Stimulated activated CD4-positive, alpha-beta T cell treated with anti-CD3 and anti-CD28 coated beads, TNF-alpha, amount 100 ng/mL, for 48 hours (primary cell): ENCODE measurements around the gene LHX4.
A peak's percentile ranks its signal among the peaks of the same experiment; 100 is the strongest.

Source experiments
- DNase-seq, 3 donors: peaks; one replicate each; pipeline ENCODE4 v3.0.0-alpha.2; 2020; ENCODE audit warnings: low read depth in 3 of 3

Gene LHX4

DNA sequence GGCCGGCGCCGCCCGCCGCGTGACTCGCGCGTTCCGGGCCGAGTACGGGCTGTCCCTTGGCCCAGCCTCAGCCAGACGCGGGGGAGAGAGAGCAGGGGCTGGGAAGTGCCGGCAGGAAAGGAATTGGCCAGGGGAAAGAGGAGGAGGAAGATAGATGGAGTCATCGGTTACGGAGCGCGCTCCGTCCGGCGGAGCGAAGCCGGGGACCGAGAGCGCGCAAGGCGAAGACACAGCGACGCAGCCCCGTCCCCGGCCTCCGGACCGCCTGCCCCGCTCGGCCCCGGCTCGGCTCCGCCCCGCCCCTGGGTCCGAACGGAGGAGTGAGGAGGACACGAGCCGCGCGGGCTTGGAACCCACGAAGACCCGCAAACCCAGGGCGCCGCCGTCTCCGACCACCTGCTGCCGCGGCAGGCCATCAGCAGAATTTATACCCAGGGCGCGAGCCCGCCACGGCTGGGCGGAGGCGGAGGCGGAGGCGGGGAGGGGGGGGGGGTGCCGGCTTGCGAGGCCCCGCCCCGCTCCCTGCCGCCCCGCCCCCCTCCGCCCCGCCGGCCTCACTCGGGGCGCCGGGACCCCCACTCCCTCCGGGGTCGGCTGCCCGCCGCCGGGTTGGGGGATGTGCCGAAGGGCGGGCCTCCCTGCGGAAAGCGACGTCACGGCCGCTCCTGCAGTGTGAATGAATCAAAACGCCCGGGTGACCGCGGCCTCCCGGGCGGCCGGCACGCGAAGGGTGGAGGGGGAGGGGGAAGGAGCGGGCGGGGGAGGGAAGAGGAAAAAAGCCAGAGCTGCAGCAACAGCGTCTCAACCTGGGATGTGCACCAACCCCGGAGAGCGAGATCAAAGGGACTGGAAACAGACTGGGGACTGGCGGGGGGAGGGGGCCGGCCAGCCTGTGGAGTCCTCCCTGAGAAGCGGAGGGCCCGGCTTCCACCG, at the start of gene LHX4:
Gene LHX4, plus strand, starts transcription at position 782 of the 933 bp plus-strand sequence. CDS start 266 bp downstream, outside the sequence.
- DNase-seq = no peak

DNA sequence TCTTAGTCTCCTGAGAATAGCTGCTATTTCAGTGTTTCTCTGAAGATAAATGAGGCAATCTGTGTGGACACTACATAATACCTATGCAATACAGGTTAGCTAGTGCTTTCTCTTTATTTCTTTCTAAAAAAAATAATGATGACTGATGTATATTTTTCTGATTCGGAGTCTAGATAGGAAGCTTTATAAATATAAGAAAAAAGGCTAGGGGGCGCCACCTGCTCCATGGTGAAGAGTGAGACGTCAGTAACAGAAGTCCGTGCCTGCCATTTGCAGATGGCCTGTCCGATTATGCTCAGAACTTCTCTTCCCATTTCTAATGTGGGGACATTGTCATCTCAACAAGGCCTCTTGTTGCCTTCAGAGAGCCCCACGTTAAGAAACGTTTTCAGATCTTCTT, 49.0 kb upstream of the LHX4 start:
- peak in 1 of 3 donors; percentile 23 for DNase-seq

DNA sequence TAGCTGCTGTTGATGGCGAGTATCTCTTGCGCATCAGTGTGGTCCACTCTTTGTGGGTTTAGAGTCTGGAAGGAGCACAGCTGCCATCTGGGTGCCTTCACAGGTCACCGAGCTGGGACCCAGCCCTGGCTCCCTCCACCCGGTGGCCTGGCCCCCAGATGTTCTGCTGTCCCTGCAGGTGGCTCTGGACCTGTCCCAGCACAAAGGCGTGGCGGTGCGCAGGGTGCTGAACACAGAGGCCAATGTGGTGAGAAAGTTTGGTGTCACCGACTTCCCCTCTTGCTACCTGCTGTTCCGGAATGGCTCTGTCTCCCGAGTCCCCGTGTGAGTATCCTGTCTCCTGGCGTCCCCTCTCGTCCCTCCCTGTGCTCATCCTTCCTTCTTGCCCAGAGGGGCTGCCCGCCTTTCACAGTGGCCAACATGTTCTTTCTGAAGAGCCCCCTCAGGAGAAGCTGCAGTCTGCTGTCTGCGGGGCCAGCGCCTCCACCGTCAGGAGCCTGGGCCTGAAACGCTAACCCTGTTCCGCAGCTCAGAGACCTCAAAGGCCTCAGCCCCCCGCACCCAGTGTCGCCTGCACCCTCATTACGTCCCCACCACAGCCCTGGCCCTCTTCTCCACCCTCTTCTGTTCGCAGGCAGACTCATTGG, 47.9 kb upstream of the LHX4 start:
- DNase-seq = no peak

DNA sequence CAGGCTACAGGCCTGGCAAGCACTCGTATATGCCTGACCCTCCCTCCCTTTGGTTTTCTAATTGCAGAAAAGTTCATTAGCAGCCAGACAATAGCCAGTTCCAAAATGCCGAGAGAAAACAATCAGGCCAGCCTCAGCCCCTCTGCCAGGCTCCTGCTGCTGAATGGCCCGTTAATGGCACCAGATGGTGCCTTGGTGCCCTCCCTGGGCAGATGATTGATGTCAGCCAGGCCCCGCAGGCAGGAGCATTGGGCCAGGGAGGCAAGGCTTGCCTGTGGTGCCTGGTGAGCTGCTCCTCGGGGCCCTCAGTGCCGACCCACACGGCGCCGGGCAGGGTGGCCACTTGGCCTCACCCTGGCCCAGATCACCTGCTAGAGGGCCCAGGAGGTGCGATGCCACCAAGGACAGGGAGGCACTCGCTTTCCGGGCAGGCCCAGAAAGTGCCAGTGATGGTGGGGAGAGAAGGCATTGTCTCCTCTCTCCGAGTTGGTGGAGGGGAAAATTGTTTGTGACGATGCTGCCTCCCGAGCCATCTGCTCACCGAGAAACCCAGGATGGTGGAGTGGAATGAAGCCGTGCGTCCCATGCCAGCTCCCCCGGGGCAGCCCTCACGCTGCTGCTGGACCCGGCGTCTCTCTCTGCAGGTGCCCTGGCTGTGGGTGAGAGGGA, 47.3 kb upstream of the LHX4 start:
- no peak for DNase-seq

DNA sequence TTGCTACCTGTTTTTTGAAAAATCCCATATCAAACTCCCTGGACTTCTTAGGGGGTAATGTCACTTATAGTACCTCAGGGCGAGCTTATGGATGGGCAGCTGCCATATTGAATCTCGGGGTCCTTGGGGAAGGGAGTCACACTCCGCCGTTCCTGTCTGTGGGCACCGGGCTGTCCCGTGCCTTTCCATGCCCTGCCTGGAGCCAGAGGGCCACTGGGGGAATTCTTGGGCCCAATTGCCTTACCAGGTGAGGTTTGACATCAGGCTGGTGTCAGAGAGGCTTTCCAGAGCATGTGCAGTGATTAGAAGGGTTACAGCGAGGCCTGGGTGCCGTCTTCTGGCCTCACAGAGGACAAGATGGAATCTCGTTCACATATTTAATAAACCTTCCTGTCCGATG, 46.6 kb upstream of the LHX4 start:
- no peak for DNase-seq

DNA sequence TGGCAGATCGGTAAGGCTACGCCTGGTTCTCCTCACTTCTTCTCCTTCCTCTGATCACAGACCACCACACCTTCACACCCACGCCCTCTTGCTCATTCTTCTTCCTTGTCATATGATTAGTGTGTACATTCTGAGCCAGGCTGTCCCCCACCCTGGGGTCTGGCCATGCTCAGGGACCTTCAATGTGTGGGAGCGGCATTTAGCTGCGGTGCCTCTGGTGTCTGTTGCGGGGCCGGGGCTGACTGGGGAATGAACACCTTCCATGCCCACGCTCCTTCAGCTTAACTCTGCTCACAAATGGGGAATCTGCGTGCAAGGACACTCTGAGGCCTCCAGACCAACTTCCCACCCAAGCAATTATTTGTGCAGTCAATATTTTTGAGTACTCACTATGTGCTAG, 46.0 kb upstream of the LHX4 start:
- DNase-seq = no peak

DNA sequence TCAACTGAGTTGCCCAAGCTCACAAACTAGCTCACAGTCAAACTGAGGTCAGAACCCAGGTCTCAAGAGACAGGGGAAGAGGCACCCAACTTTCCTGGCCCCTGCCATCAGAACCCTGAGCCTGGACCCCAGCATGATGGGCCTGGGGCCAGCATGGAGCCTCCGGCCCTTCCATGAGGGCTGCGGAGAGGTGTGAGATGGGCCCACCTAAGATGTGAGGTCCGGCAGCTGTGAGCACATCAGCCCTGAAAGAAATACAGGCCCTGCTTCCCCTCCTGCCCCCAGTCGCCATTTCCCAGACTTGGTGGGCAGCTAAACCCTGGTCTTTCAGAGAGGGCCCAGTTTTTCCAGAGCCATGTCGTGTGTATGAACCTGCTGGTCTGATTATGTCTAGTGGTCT, 44.8 kb upstream of the LHX4 start:
- DNase-seq = no peak

DNA sequence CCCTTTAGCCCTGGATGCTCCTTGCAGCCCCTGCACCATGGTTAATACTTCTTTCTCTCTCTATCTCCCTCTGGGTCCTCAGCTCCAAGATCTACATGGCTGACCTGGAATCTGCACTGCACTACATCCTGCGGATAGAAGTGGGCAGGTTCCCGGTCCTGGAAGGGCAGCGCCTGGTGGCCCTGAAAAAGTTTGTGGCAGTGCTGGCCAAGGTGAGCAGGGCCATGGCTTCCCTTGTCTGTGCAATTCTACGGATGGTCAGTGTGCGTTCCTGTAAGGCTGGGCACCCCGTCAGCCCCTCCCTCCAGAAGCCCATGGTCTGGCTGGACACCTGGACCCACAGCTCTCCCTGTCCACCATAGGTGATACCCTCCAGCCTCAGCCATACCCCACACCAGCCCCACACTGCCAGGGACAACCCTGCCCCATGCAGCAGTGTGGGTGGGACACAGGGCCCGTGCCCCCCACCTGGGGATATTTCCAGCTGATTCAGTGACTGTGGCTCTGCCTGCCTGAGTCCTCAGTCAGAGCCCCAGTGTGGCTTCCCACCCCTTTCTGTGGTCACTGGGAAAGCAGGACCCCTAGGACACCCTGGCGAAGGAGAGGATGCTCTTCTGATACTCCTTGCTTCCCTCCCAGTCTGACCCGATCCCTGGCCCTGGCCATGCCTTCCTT, 44.0 kb upstream of the LHX4 start:
- DNase-seq = no peak

DNA sequence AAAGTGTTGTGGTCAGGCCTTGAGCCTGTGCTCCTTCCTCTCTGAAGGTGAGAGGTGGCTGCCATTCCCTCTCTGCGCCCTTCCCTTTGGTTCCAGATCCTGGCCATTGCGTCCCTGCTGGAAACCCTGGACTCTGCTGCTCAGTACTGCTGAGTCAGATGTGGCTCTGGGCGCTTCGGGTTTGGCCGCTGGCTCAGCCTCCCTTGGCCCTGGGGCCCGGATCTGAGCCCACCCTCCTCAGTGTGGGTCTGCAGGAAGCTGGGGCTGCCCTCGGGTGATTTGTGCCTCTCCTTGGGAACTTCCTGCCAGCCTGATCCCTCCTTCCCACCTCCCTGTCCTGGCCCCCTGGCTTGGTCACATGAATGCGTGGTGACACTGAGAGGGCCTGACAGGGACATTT, 43.2 kb upstream of the LHX4 start:
- no peak for DNase-seq

DNA sequence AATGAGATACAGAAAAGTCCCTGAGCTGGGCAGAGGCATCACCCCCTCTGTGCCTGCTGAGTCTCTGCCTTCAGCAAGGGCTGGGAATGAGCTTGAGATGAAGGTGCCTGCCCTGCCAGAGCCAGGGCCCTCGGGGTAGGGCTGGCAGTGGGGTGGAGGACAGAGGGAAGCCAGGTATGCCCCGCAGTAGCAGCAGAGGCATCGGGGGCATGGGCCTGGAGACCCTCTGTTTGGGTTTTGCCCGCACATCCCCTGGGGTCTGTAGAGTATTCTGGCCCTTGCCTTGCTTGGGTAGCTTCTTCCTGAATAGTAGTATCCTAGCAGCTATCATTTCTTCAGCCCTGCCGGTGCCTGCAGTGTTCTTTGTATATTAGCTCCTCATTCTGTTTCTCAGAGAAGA, 42.4 kb upstream of the LHX4 start:
- no peak for DNase-seq

DNA sequence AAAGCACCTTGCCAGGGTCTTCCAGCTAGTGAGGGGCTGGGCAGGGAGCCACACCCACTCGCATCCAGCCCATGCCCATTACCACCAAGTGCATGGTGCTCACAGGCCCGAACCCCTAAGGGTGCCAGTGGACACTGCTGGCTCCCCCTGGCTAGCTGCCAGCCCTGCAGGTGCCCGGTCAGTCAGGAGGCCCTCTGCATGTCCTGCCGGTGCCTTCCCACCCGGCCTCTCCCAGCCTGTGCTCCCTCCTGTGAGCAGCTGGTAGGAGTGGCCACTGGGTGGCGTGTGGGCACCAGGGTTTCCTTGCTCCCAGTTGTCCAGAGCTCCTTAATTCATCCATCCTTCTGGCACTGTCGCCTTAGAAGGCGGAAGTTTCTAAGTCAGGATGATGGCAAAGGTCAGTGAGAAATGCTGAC, 42.0 kb upstream of the LHX4 start:
- no peak for DNase-seq

DNA sequence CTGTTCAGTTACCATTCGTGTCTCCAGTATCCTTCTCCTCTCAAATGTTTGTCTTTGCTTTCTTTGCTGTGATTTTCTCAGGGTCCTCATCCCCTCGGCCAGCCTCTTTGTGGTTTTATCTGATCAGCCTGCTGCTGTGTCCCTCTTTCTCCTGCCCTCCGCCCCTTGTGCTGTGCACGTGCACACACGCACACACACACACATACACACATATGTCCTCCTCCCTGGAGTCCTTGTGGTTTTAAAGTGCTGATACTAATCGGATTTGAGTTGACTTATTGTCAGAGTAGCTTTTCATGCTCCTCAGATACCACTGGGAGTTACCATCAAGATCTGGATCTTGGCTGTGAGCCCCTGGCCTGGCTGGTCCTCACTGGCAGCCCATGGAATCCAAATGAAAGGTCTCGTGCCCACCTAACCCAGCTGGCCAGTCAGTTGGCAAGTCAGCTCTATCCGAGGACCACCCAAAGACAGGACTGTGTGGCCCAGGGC, 41.3 kb upstream of the LHX4 start:
- DNase-seq = no peak

DNA sequence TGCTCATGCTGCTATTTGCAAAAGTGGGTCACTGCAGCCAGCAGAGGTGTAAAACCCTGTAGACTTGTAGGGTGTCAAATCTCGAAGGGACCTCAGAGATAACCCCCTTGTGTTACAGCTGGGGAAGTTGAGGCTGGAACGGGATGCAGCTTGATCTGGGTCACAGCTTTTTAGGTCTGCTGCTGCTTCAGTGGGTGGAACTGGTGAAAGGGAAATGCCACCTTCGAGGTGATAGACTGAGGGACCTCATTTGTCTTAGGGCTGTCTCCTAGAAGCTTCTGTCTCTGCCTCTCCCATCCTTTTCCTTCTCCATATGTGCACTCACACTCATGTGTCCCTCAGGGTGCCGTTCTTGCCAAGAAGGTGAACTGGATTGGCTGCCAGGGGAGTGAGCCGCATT, 40.0 kb upstream of the LHX4 start:
- DNase-seq = no peak

DNA sequence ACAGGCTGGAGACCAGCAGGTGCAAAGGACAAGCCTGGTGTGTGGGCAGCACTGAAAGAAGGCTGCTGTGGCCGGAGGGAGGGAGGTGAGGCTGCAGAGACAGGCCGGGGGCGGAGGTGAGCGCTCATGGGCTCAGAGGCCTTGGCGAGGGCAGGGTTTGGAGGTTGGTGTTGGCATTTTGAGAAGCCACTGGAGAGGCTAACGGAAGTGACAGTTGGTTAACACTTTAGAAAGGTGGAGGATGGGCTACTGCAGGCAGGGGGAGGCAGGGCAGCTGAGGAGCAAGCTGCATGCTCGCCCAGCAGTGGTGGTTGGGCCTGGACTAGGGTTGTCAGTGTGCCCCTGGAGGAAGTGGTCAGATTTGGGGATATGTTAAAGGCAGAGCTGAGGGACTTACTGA, 37.9 kb upstream of the LHX4 start:
- no peak for DNase-seq

DNA sequence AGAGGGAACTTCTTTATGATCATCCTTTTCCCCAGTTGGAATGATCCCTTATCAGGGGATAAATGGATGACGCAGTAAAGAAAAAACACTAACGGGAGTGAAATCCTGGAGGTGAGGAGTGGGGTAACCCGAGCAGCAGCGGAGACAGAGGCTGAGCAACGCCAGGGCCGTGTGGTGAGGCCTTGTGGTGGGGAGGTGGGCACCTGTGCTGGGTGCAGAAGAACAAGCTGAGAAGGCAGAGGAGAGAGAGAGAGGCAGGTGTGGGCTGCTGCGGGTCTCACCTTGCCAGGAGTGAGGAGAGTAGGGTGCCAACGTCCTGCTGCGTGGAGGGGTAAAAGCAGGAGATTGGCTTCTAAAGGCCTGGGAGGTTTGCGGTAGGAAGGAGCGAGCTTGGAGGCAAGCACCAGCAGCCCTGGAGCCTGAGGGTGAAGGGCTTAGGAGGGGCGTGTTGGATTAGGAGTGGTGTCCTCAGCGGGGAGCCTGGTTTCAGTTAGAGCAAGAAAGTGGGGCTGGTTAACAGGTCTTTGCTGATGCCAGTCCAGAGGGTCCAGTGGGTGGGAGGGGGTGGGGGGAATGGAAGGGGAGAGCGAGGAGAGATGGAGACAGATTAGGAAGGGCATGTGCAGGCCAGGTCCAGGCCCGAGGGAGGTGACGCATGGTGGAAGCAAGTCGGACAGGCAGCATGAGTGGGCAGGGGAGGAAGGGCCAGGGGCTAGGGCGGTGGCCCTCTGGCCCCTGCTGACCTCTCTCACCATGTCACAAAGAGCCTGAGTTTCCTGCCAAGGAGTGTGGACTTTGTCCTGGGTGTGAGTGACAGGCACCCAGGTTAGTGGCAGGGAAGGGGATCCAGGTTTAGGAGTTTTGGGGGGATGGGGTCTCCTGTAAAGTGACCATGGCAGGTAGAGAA, 36.7 kb upstream of the LHX4 start:
- DNase-seq = no peak

DNA sequence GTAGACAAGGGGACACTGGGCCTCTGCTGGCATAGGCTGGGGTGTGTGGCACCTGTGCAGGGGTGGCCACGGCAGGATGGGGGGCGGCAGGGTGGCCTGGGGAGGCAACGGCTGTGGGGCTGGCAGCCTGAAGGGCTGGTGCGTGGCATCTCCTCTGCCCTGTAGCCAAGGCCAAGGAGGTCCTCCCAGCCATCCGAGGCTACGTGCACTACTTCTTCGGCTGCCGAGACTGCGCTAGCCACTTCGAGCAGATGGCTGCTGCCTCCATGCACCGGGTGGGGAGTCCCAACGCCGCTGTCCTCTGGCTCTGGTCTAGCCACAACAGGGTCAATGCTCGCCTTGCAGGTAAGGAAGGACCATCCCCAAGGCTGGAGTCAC, 36.0 kb upstream of the LHX4 start:
- DNase-seq = no peak

DNA sequence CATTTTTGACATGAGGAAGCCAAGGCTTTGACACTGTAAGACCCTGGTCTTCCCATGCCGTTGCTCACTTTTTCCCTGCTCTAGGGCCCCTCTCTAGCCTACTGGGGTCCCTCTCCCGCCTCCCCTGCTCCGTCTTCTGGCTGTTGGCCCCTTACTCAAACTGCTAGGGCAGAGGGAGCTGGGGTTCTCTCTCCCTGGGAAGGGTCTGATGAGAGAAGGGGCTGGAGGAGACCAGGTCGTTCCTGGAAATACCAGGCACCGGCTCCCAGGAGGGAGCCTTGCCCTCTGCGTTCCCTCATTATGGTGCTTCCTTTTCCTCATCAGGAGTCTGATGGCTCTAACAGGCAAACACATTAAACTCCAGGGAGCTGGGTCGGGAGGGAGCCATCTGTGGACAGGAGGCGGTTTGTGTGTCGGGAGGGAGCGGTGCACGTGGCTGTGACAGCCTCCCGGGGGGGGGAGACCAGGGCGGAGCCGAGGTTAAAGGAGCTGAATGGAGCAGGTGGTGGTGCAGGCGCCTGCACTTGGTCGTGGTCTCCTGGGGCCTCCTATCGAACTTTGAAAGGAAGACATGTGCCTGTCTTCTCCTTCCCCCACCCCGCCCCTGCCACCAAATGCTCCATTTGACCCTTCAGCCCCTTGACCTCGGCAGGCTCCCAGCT, 35.4 kb upstream of the LHX4 start:
- no peak for DNase-seq

DNA sequence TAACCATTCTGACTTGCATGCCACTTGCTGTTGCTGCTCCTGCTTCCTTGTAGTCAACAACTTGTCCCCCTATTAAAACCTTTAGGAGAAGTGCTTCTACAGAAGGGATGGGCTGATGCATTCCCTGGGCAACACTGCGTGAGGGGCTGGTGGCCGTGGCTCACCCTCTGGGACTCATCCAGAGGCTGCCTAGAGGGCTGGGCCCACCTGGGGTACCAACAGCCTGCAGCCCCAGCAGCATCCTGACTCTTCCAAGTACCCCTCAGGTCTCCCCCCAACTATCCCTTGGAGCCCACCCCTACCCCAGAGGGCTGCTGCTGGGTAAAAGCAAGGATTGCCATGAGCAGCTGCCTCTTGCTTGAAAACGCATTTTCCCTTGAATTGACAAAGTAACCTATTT, 34.7 kb upstream of the LHX4 start:
- no peak for DNase-seq

DNA sequence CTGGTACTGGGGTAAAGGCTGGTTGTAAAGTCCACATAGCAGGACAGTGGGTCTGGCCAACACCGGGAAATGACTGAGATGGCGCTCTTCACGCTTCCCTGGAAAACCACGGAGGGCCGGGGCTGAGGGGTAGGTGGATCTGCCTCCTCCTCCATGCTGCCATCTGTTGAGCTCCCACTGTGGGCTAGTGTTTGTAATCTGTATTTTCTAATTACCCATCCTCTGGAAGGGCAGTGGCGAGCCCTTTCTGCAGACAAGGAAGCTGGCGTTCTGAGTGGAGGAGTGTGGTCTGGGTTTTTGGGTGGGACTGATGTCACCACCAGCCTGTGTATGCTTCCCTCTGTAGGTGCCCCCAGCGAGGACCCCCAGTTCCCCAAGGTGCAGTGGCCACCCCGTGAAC, 34.1 kb upstream of the LHX4 start:
- DNase-seq = no peak

DNA sequence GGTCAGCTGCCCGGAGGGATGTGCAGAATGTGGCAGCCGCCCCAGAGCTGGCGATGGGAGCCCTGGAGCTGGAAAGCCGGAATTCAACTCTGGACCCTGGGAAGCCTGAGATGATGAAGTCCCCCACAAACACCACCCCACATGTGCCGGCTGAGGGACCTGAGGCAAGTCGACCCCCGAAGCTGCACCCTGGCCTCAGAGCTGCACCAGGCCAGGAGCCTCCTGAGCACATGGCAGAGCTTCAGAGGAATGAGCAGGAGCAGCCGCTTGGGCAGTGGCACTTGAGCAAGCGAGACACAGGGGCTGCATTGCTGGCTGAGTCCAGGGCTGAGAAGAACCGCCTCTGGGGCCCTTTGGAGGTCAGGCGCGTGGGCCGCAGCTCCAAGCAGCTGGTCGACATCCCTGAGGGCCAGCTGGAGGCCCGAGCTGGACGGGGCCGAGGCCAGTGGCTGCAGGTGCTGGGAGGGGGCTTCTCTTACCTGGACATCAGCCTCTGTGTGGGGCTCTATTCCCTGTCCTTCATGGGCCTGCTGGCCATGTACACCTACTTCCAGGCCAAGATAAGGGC, 33.5 kb upstream of the LHX4 start:
- no peak for DNase-seq
